HG03432 (cell line): ENCODE results near the gene SLC39A12.

Experiments
- ATAC-seq: cut with Tn5 transposase; IDR thresholded peaks from one replicate; pipeline ENCODE4 v1.9.1; 2021; ENCODE audit warnings: mild to moderate bottlenecking, moderate library complexity; ENCODE audit not compliant: unreplicated experiment

SLC39A12 gene

GRCh38 chr10:17961551-17962422 is 10.1 kb downstream of the SLC39A12 start:
- no peak for ATAC-seq

DNA sequence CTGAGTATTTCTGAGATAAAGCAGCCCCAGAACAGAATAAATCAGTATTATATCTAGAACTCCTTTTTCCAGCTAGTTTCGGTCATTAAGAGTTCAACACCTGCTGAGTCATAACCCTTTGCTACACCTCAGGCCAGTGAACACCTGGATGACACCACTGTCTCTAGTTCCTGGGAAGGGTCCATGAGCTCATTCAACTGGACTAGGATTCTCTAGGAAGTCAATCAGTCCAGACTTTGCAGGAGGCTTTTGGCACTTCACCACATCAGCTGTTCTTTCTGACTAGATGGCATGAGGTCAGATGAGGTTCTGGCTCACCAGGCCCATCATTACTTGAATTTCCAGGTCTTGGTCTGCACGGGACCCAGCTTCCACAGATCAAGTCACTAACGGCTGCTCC is 11.7 kb downstream of the SLC39A12 start:
- ATAC-seq = no peak

DNA sequence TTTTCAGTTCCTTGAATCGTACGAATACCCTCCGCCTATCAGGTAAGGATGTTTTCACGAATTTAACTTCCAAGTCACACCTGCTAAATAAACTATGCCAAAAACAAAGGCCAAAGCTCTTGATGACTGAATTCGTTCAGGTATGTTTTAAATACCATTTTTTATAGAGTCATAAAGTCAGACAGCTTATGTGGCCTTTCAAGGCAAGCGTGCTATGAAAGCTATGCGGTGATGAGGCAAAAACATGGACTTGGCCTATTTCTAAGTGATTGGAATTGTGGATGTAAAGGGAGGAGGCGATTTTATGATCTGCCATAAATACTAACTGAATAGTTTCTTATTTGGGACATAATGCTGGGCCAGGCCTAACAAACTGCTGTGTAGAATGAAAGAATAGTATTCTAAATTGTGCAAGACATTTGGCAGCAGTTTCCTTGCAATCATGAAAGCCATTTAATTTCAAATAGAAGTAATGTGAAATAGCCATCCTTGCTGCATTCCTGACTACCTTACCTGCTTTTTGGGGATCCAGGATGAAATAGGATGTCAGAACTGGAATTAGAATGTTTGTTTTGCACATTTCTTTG is 14.0 kb downstream of the SLC39A12 start:
- ATAC-seq = no peak

- no peak for ATAC-seq
Observed at GRCh38 chr10:17974505-17974904, 22.8 kb downstream of the SLC39A12 start.

DNA sequence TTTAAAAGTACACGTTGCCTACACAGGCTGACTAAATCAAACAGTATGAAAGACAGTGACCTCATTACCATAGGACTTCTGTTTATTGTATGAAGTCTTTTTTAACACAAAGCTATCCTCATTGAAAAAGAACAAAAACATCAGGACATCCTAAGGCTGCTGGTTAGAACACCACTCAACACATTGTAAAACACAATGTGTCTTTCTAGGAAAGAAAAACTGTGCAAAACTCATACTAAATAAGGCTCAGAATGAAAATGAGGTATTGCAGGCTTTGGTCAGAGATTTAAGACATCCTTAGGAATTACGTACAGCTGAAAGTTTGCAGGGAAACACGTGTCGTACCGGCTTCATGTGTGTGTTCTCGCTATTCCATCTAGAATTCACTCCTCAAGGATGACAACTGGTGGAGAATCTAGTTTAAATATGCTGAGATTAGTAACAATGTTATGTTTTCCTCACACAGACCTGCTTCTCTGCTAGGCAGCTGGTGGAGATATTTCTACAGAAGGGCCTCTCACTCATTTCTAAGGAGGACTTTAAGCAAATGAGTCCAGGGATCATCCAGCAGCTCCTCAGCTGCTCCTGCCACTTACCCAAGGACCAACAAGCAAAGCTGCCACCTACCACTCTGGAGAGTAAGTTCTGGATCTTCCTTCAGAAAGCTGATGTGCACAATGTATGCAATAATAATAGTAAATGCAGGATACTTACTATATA is 29.3 kb downstream of the SLC39A12 start:
- ATAC-seq = no peak

DNA sequence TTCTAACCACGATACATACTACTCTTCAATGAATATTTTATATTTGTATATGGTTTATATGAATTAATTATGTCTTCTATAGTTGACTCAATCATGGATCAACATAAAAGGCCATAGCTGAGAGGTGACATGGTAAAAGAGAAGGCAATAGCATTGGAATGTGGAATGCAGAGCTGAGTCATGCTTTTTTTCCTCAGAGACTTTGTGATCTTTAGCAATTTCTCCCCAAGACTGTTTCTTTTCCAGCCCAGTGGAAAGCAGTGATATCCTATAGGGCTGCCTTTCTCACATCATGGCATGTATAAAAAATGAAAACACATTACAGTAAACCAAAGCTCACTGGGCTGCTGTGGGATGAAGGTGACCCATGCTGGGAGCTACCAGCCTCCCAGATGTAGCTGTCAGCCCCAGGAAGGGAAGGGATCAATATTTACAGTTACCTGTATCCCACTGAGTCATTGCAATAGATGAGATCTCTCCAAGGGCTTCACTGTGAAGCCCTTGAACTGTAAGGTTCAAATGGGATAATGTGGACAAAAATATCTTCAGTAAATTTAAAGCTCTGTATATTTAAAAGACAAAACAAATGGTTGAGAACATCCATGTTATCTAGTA is 30.2 kb downstream of the SLC39A12 start:
- no peak for ATAC-seq

GRCh38 chr10:17984056-17984455 is 32.3 kb downstream of the SLC39A12 start:
- peak; percentile 96 for ATAC-seq

DNA sequence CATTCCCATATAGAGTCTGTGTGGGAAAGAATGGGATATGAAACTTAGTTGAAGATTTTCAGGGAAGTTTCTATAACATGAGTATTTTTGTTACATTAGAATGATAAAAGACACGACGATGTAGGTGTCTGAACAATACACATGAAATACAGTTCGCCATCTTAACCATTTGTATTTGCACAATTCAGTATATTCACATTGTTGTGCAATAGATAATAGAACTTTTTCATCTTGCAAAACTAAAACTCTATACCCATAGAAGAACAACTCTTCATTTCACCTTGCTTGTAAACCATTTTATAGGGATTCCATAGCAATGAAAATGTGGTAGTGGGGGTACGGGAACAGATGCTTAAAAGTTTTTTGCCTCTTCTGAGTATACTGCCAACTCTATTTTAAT is 32.8 kb downstream of the SLC39A12 start:
- no peak for ATAC-seq

- peak; percentile 93 for ATAC-seq
Observed at GRCh38 chr10:17989908-17990767, 38.4 kb downstream of the SLC39A12 start.

GRCh38 chr10:17992266-17992665 is 40.5 kb downstream of the SLC39A12 start:
- no peak for ATAC-seq

- no peak for ATAC-seq
Observed at GRCh38 chr10:17993361-17993760, 41.6 kb downstream of the SLC39A12 start.

DNA sequence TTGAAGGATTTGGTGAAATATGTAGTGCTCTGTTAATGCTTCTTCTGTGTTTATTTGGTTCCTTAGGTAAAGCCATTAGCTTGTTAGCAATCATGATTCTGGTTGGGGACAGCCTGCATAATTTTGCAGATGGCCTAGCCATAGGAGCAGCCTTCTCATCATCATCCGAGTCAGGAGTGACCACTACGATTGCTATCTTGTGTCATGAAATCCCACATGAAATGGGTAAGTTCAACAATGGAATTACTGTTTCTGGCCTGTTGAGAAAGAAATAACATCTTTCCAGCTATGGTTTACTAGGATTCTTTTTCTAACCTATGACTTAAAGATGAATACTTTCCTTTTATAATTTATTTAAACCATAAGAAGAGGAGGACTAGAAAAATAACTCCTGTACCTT is 48.9 kb downstream of the SLC39A12 start:
- no peak for ATAC-seq

GRCh38 chr10:18005445-18005780 is 53.7 kb downstream of the SLC39A12 start:
- no peak for ATAC-seq

GRCh38 chr10:18005781-18006456 is 54.2 kb downstream of the SLC39A12 start:
- ATAC-seq = no peak

DNA sequence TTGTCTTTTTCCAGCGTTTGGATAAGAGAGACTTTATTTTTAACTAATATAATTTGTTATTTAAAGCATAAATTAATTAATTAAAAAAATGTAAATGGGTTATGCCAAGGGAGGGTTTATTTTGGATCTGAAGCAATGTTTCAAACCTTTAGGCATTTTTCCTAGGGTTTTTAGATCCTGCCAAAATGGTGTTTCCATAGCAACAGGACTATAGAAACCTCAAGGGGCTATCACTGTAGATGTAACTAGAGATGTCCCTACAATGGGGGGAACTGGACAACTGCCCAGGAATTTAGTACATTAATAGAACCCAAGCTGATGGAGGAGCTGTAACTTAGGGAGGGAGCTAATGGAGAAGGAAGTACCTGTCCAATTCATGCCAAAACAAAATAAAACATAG is 57.3 kb downstream of the SLC39A12 start:
- ATAC-seq = no peak

DNA sequence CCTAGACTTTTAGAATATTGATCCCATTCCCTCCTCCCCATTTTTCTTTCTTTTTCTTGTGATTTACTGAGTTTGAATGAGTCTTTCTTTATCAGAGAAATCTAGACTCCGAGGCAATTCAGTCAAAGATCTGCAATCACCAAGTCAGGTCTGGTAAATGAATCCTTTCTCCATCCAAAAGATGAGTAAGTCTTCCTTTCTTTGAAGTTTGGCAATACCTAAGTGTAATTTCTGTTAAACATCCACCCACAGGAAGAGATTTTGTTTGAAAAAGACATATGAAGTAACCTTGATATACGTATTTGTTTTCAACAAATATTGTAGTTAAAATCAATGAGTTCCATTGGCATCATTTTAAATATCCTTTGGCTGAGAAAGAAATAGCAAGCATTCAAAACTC is 58.3 kb downstream of the SLC39A12 start:
- no peak for ATAC-seq

- ATAC-seq = no peak
Observed at GRCh38 chr10:18020523-18020922, 68.8 kb downstream of the SLC39A12 start.

DNA sequence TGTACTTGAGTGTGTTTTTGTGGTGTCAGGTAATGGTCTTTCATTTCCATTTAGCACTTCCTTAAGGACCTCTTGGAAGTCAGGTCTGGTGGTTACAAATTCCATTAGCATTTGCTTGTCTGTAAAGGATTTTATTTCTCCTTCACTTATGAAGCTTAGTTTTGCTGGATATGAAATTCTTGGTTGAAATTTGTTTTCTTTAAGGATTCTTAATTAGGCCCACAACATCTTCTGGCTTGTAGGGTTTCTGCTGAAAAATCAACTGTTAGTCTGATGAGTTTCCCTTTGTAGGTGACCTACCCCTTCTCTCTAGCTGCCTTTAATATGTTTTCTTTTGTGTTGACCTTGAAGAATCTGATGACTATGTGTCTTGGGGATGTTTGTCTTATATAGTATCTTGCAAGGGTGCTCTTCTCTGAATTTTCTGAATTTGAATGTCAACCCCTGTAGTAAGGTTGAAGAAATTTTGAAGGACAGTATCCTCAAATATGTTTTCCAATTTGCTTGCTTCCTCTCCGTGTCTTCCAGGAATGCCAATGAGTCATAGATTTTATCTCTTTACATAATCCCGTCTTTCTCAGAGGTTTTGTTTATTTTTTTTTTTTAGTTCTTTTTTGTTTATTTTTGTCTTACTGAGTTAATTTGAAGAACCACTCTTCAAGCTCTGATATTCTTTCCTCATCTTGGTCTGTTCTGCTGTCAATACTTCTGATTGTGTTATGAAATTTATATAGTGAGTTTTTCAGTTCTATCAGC is 70.2 kb downstream of the SLC39A12 start:
- no peak for ATAC-seq
